HG02642 (cell line): ENCODE data around the gene SOWAHC.

ENCODE experiments used
- ATAC-seq: cut with Tn5 transposase; IDR thresholded peaks from one replicate; pipeline ENCODE4 v1.9.1; 2021; ENCODE audit warnings: mild to moderate bottlenecking; ENCODE audit not compliant: unreplicated experiment, poor library complexity

SOWAHC gene

DNA sequence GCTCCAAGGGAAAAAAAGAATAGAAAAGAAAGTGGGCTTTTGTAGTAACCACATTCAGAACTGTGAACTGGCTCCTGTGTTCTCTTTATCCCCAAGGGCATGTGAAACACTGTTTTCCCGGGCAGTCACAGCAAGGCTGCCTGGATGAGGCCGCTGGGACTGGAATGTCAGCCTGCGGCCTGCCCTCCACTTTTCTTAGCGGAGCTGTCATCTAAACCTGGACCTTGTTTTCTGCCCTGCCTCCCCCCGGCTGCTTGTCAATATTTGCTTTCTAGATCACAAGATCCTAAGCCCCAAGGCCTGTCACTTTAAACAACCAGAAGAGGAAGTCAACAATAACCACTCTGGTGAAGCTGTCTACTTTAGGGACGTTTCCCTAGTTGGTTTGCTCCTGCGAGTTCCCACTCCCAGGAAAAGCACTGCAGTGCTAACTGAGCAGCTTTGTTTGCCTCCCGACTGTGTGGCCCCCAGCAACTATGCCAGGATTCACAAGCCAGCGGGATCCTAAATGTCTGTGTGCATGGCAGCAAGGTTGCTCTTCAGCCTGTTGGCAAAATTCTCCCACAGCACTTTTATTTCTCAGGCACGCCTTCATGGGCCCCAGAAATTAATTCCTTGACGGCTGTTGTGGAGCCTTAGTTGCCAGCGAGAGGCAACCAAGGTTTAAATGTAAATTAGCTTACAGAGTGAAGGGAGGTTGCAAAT is 30.6 kb downstream of the SOWAHC start:
- ATAC-seq = no peak

DNA sequence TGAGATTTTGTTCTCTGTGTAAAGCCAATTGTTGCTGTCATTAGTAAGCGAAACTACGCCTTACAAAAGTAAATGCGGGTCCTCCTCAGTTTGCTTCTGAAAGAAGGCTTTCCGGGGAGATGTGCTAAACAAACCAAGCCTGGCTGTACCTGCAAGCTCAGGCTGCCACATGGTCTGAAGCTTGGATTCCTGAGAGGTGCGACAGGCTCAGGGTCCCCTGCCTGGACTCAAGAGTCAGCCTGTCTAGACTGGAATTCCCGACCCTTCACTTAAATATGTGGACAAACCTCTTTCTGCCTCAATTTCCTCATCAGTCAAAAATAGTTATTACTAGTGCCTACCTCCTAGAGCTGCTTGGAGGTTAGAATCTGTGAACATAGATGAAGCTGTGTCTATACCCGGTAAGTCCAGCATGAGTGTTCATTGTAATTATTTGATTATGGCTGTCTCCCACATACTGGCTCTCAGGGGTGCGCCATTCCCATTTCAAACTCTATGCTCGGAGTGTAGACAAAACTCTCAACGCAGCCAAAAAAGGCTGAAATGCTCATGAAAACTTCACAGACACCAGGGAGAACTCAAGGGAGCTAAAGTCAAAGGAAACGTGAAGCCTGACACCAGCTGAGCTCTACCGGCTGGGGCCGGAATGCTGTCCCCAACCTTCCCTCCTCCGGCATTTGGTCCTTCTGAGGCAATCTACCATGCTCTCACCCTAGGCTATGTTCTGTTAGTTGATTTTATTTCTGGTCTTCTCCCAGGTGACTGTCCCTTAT is 31.4 kb downstream of the SOWAHC start:
- no peak for ATAC-seq

DNA sequence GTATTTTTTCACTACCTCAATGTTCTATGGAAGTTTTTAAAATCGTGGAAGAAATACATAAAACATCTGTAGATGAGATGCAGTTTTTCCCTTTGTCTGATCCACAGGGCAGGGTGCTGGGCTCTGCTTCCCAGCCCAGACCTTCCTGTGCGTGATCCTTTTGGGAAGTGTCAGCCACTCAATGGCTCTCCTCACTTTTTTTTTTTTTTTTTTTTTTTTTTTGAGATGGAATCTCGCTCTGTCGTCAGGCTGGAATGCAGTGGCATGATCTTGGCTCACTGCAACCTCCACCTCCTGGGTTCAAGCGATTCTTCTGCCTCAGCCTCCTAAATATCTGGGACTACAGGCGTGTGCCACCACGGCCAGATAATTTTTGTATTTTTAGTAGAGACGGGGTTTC is 32.8 kb downstream of the SOWAHC start:
- ATAC-seq = no peak

DNA sequence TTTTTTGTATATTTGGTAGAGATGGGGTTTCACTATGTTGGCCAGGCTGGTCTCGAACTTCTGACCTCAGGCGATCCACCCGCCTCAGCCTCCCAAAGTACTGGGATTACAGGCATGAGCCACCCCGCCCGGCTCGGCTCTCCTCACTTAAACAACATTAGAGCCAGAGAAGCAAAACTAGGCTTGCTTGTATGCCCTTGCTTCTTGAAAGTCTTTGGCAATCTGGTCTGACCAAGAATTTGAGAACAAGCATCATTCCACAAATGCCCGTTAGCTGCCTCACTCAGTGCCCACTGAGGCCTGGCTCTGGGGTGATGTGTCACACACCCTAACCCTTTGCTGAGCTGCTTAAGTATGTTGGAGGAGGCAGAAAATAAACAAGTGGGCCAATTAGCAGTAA is 33.5 kb downstream of the SOWAHC start:
- ATAC-seq = no peak

DNA sequence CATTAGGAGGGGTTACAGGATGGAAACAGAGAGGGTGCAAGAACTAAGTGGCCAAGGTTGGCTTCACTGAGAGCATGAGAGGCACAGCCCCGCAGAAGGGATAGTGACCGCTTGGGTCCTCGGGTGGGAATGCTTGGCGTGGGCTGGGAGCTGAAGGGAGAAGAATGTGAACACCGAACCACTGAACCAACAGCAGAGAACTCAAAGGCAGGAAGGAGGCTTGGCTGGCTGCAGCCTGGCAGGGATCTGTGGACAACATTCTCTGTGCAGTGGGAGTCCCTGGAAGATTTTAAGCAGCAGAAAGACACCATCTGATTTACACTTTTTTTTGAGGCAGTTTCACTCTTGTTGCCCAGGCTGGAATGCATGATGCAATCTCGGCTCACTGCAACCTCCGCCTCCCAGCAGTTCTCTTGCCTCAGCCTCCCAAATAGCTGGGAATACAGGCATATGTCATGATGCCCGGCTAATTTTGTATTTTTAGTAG is 33.9 kb downstream of the SOWAHC start:
- no peak for ATAC-seq

DNA sequence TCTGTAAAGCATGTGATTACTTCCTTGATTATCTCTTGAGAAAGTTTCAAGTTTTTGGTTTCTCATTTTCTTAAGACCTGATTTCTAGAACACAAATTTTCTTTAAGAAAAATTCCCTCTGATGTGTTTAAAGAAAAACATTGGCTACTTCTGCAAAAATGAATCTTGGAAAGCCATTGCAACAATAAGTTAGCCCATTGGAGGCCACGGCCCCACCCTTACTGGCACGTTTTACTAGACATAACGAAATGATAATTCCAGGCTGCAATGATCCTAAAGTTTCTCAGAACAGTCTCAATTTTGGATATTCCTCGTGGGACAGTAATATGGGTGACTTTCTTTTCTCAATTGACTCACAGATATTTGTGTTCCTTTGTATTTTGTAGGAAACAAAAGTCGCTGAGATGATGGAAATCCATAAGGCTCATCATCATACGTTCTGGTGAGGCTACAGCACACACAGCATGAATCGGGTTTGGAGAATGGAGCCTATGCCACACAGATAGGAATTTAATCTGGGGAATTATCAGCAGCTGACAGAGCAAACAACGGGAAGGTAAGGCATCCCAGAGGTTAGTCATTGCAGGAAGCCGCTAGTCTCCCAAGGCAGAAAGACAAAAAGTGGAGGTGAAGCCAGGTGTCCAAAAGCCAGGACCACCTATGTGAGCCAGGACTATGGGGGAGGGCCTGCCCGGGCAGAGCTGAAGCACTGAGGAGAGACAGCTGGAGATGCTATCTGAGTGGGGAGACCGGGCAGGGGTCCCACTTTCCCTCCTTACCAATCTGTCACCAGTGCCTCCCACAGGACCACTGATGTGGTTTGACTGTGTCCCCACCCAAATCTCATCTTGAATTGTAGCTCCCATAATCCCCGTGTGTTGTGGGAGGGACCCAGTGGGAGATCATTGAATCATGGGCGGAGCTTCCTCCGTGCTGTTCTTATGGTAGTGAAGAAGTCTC is 35.9 kb downstream of the SOWAHC start:
- no peak for ATAC-seq

DNA sequence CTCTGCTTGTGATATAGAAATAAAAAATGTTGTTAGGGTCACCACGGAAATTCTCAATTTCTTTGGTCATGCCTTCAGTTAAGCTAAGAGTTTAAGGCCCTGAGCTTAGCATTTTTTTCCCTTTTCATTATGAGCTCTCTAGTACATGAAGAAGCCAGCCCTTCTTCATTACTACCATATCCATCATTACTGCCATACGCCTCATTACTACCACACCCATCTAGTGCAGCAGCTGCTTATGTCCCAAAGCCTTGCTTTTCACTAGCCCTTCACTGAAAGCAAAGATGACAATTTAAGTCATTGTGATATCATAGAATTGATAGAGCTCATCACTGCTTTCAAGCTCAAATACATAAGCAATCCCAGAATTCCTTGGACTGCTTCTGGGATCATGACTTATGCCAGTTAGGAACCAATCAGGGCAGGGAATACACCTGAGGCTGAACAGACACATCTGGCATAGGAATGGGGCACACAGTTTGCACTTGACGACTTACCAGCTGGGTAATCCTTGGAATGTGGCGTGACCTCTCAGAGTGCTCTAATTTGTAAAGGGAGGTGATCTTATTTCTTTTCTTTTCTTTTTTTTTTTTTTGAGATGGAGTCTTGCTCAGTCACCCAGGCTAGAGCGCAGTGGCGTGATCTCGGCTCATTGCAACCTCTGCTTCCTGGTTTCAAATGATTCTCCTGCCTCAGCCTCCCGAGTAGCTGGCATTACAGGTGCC is 40.3 kb downstream of the SOWAHC start:
- ATAC-seq = no peak

DNA sequence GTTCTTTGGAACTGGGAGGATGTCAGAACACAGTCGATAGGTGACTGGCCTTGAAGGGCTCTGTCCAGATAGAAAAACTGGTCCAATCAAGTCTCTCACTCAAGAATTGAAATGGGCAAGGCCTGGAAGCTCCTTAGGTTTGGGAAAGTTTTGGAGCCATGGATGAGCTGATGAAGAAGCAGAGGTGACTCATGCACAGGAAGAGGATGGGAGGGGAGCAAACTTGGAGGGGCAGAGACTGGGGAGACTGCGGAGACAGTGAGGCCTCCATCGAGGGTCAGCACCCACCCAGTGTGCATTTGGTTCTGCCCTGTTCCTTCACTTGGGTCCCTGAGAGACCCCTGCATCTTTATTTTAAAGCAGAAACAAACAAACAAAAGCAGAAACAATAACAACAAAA is 41.1 kb downstream of the SOWAHC start:
- no peak for ATAC-seq

DNA sequence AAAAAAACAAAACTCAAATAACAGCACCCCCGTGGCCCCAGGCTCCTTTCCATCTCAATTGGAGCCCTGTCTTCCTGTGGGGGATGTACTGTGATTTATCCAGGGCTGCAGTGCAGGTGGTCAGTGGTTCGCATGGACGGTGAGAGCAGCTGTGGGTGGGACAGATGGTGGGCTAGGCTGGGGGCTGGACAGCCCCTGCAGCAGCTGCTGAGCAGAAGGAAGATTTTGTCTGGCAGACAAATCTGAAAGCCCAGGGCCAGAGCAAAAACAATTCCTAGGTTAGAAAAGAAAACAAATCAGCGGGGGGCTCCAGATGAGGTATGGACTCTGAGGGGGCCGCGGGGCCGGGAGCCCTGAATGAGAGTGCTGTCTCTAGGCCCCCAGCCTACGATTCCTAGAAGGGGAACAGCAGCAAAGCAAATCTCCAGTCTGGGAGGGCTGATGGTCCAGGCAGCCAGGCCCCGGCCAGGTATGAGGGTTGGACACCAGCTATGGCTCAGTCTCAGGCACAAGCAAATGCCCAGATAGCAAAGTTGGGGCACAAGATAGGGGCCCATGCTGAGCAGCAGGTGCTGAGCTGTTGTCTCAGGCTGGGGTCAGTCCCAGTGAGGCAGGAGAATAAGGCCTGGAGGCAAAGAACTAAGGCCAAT is 45.4 kb downstream of the SOWAHC start:
- ATAC-seq = no peak

DNA sequence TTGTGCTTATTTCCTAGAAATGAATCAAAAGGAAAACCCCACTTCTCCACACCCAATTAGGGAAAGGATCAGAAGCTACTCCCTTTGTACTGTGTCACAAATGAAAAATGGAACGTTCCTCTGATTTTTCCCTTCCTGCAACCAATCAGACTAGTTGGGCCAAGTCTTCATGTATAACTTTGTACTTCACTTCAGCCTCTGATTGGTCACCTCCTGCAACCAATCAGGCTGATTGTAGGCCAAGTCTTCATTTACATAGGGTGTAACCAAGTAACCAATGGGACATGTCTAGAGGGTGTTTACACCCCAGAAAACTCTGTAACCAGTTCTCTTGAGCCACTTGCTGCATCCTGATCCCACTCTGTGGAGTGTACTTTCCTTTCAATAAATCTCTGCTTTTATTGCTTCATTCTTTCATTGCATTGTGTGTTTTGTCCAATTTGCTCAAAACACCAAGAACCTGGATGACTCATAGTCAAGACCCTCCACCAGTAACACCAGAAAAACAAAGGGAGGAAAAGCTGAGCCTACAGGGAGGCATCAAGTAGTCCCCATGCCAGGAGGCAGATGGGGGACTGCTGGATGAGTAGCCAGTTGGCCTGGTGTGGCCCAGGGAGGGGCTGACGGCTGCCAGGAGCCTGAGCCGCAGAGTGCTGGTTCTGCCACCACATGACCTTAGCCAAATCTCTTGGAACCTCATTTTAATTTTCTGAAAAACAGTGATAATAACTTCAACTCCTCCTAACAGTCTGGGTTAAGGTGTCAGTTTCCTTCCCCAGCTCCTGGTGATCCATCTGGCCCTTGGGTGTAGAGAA is 46.1 kb downstream of the SOWAHC start:
- no peak for ATAC-seq

DNA sequence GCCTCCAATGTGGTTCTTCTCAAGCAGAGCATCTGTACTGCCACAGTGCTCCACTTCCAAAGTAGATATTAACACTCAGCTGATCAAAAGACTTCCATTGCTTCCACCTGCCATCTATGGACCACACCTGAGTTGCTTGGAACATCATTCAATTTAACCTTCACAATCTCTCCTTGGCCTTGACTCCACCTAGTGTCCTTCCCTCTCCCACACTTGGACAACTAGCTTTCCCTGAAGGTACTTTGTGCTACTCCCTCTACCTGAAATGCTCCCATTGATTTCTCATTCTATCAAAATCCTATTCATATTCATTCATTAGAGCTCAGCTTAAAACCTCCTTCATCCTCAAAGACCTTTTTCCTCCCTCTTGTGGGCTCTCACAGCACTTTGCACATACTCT is 48.7 kb downstream of the SOWAHC start:
- ATAC-seq = no peak

DNA sequence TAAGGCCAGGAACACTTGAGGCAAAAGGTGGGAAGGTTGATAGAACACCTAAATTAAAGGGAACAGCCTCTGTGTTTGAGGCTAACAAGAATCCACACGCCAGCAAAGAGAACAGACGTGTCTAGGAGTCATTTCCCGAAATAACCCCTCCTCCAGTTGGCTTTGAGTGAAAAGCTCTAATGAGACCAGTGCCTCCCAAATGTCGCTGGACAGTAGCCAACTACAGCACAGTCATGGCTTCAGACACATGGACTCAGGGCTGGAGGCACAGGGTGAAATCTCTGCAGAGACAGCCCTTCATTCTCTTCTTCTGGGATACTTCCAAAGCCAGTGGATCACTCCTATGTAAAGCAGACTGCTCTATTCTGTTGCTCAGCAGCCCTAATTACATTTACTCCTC is 49.6 kb downstream of the SOWAHC start:
- ATAC-seq = no peak

DNA sequence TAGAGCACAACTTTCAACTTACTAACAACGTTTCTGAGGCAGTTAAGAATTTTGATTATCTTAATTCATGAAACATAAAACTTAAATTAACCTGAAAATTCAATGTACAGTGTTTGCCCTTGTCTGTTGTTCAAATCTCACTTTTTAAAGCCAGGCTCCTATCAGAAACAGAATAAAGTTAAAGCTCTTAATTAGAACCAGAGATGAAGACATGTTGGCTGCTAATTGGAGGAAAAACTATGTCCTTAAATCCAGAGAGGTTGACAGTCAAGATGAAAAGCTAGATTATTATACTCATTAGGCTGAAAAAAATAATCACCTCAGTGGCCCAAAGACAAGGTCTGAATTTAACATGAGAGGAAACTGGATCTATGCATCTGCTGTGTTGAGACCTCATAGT is 52.3 kb downstream of the SOWAHC start:
- ATAC-seq = no peak
